HFF-Myc (cell line): ENCODE data around the gene CCDC57.

Experiments
- DNase-seq: peaks from one replicate; pipeline ENCODE4 v3.0.0-alpha.2; 2011; ENCODE audit warnings: low read depth; ENCODE audit errors: extremely low read depth
- H3K4me3 ChIP-seq: replicated peaks from 2 replicates; pipeline ENCODE4 v1.5.1; 2011; ENCODE audit warnings: low read depth, mild to moderate bottlenecking, control low read depth, low read length
- CTCF ChIP-seq: IDR thresholded peaks from 2 replicates; pipeline ENCODE4 v1.5.1; 2012; ENCODE audit warnings: mild to moderate bottlenecking, low read depth, low read length, control low read depth; ENCODE audit errors: missing control alignments

CCDC57 gene

GRCh38 chr17:82065193-82065637 lies 147.4 kb downstream of the CCDC57 start:
- no peak for DNase-seq
- TF ChIP-seq CTCF: no peak
- H3K4me3 ChIP-seq: peak overlapping the region; percentile 86

- H3K4me3 ChIP-seq: peak overlapping the region; percentile 86
- no peak for DNase-seq
- no peak for TF ChIP-seq CTCF
These were observed 148.0 kb downstream of the CCDC57 start for GRCh38 chr17:82064433-82065192.

GRCh38 chr17:82063424-82064415 lies 148.9 kb downstream of the CCDC57 start:
- no peak for DNase-seq
- peak overlapping the region; percentile 86 for H3K4me3 ChIP-seq
- TF ChIP-seq CTCF: no peak

GRCh38 chr17:82062984-82063368 lies 149.7 kb downstream of the CCDC57 start:
- no peak for DNase-seq
- TF ChIP-seq CTCF: no peak

GRCh38 chr17:82062076-82062983 lies 150.3 kb downstream of the CCDC57 start:
- no peak for TF ChIP-seq CTCF
- H3K4me3 ChIP-seq: no peak overlapping the region
- DNase-seq: no peak

More at GRCh38 chr17:82062984-82063368, 149.7 kb downstream of the CCDC57 start:
- no peak overlapping the region for H3K4me3 ChIP-seq
